ENCODE measurements around the gene REPIN1.

DNA sequence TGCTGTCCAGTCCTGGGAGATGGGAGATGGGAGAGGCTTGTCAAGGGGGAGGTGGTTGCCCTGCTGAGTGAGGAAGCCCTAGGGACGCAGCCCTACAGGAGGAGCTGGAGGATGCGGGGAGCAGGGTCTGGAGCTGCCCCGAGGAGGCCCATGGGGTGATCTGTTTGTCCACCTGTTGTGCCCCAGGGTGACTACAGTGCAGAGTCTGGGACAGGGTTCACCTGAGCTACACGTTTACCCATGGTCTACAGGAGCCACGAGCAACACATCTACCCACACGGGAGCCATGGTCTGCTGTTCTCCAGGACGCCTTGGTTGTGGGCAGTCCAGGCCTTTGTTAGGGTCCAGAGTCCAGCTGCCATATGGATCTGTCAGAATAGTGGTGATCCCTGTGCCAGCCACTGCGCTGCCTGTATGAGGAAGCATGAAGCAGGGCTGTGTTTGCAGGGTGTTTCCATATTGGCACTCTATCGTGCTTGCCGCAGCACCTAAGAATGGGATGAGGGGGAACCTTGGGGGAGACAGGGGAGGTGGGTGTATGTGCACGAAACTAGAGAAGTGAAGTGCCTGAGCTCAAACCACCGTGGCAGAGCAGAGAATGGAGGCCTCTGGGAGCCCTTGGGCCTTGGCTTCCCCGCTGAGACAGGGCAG, 34.2 kb downstream of the REPIN1 start:
- TF ChIP-seq EZH2 (IDR thresholded peaks at IDR 0.05) (no peak), FOXP2 (optimal IDR thresholded peaks at IDR 0.05; ENCODE audit: control extremely low read depth, extremely low read length, insufficient read depth) (no peak)

Data from SK-N-MC (cell line).